GM18519 (cell line): ENCODE data around the gene MICOS13.

Experiments
- ATAC-seq: cut with Tn5 transposase; IDR thresholded peaks from one replicate; pipeline ENCODE4 v1.9.1; 2021; ENCODE audit warnings: mild to moderate bottlenecking, moderate library complexity; ENCODE audit not compliant: unreplicated experiment, low FRiP score

The MICOS13 gene

GRCh38 chr19:5632241-5632612 lies 48.1 kb downstream of the MICOS13 start:
- ATAC-seq = no peak

- ATAC-seq = no peak
Measured at GRCh38 chr19:5631567-5632240, 48.6 kb downstream of the MICOS13 start.

GRCh38 chr19:5628919-5629481 lies 51.3 kb downstream of the MICOS13 start:
- no peak for ATAC-seq

GRCh38 chr19:5628461-5628860 lies 51.9 kb downstream of the MICOS13 start:
- ATAC-seq = no peak
